MM.1S (cell line): ENCODE results near the gene SLC22A2.

ENCODE experiments used
- CTCF ChIP-seq: fragments of 300-600 bp; sonication (generic); IDR thresholded peaks from 2 replicates; pipeline ENCODE4 v1.5.1; 2016; ENCODE audit warnings: antibody characterized with exemption, low read length, mixed read lengths
- EZH2 ChIP-seq: fragments of 300-600 bp; sonication (generic); optimal IDR thresholded peaks from 2 replicates; pipeline ENCODE3; 2017; ENCODE audit warnings: low read depth, mild to moderate bottlenecking, antibody characterized with exemption, low read length, mixed read lengths

GRCh38 chr6:160270347-160270746 is 11.7 kb upstream of the SLC22A2 start:
- no peak for TF ChIP-seq CTCF
- TF ChIP-seq EZH2, result no peak
